Retina (tissue), 1 donor: Measurements from ENCODE around the gene F7.
"Not testable (repeated sequence)": the region's sequence is repeated elsewhere in the genome, so short reads cannot be mapped to it uniquely, and the experiment has no call there.

Experiments used
- DNase-seq: peaks from one replicate; pipeline ENCODE4 v3.0.0-alpha.2; 2016

The F7 gene

GRCh38 chr13:113073942-113074341 is 31.6 kb upstream of the F7 start:
- DNase-seq, result no peak

GRCh38 chr13:113074401-113074800 is 31.2 kb upstream of the F7 start:
- no peak for DNase-seq

GRCh38 chr13:113074876-113075275 is 30.7 kb upstream of the F7 start:
- DNase-seq, result no peak

GRCh38 chr13:113075711-113076110 is 29.9 kb upstream of the F7 start:
- no peak for DNase-seq

GRCh38 chr13:113076681-113077401 is 28.8 kb upstream of the F7 start:
- DNase-seq, result no peak

- no peak for DNase-seq
Measured at GRCh38 chr13:113077566-113077952, 28.0 kb upstream of the F7 start.

- DNase-seq, result no peak
Measured at GRCh38 chr13:113077953-113078901, 27.4 kb upstream of the F7 start.

GRCh38 chr13:113078902-113079780 is 26.4 kb upstream of the F7 start:
- no peak for DNase-seq

GRCh38 chr13:113079781-113080080 is 25.9 kb upstream of the F7 start:
- not testable (repeated sequence) for DNase-seq

- no peak for DNase-seq
Measured at GRCh38 chr13:113080361-113080831, 25.2 kb upstream of the F7 start.

GRCh38 chr13:113080901-113081521 is 24.6 kb upstream of the F7 start:
- no peak for DNase-seq

- no peak for DNase-seq
Measured at GRCh38 chr13:113082198-113083021, 23.2 kb upstream of the F7 start.

GRCh38 chr13:113083022-113083373 is 22.6 kb upstream of the F7 start:
- no peak for DNase-seq

- no peak for DNase-seq
Measured at GRCh38 chr13:113083402-113084061, 22.1 kb upstream of the F7 start.

GRCh38 chr13:113084094-113084942 is 21.3 kb upstream of the F7 start:
- no peak for DNase-seq

GRCh38 chr13:113084943-113085540 is 20.5 kb upstream of the F7 start:
- DNase-seq, result no peak

GRCh38 chr13:113086031-113086750 is 19.4 kb upstream of the F7 start:
- DNase-seq, result no peak

- DNase-seq, result no peak
Measured at GRCh38 chr13:113086991-113087922, 18.3 kb upstream of the F7 start.
